Upper lobe of right lung (tissue), 1 donor: ENCODE measurements around the gene BMP7. TPM values are rescaled to one million over a fixed set of nuclear protein-coding genes. Genes with fewer than 3 reads are reported as not detected.
A peak's percentile ranks its signal among the peaks of the same experiment; 100 is the strongest.
"Not testable (repeated sequence)": the region's sequence is repeated elsewhere in the genome, so short reads cannot be mapped to it uniquely, and the experiment has no call there.

ENCODE experiments used
- ATAC-seq: fragments of 200-7000 bp; cut with Tn5 transposase; one replicate; pipeline ENCODE4 v1.9.1; 2020; ENCODE audit warnings: mild to moderate bottlenecking, moderate library complexity
- DNase-seq: peaks from one replicate; pipeline ENCODE4 v3.0.0-alpha.2; 2020
- H3K27ac ChIP-seq: fragments of 200-600 bp; one replicate; pipeline ENCODE4 v1.8.0; 2022
- H3K27me3 ChIP-seq: fragments of 200-600 bp; one replicate; pipeline ENCODE4 v1.8.0; 2022; ENCODE audit warnings: mild to moderate bottlenecking
- H3K36me3 ChIP-seq: fragments of 200-600 bp; one replicate; pipeline ENCODE4 v1.8.0; 2022
- H3K4me1 ChIP-seq: fragments of 200-600 bp; one replicate; pipeline ENCODE4 v1.8.0; 2022
- H3K4me3 ChIP-seq: fragments of 200-600 bp; one replicate; pipeline ENCODE4 v1.8.0; 2022; ENCODE audit warnings: mild to moderate bottlenecking
- H3K9me3 ChIP-seq: fragments of 200-600 bp; one replicate; pipeline ENCODE4 v1.8.0; 2022
- intact Hi-C: fragments of 100-400 bp; cut with DNase I; formaldehyde crosslinking; loops from one replicate; pipeline ENCODE4 v1.11.0; 2022
- total RNA-seq: library from RNA; stranded (reverse); fragmentation: NEBNext Ultra II Directional; extraction: Animal tissue kit (Norgen Biotek cat#: 25700); gene quantifications from one replicate; pipeline ENCODE4 v1.2.1, GENCODE V29; 2021
- TF ChIP-seq, protein P1 (sequence below): fragments of 200-600 bp; IDR thresholded peaks from one replicate; pipeline ENCODE4 v1.8.0; 2022; ENCODE audit warnings: antibody characterized with exemption
- donor health status: DM: no; HTN: yes; CAD: no; lungs with severe emphysema.

The BMP7 gene
- total RNA-seq, 1 donor from 2014 or later, result 1.2 TPM

DNA sequence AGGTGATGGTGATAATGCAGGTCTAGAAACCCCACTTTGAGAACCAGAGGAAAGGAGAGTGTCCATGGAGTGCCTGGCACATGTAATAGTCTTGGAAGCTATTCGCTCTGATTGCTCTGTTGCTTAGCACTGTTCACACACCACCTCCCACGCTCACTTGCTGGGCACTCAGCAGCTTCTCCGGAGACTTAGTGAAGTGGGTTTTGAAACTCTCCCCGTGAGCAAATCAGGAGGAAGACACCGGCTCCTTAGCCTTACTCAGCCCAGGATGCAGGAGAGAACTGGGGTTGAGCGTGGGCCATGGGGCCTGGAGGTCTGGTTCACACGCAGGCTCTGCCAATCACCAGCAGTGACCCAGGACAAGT, 22.2 kb downstream of the BMP7 start:
- intact Hi-C loops, result no loop called here
- Histone ChIP-seq H3K9me3 (no peaks in the 10 kb centered on the region), H3K27me3 (no peaks in the 10 kb centered on the region), H3K4me1 (no peaks in the 10 kb centered on the region), H3K36me3 (no peaks in the 10 kb centered on the region), H3K27ac (no peak overlapping the region), H3K4me3 (no peak overlapping the region)
- TF ChIP-seq, protein P1, sequence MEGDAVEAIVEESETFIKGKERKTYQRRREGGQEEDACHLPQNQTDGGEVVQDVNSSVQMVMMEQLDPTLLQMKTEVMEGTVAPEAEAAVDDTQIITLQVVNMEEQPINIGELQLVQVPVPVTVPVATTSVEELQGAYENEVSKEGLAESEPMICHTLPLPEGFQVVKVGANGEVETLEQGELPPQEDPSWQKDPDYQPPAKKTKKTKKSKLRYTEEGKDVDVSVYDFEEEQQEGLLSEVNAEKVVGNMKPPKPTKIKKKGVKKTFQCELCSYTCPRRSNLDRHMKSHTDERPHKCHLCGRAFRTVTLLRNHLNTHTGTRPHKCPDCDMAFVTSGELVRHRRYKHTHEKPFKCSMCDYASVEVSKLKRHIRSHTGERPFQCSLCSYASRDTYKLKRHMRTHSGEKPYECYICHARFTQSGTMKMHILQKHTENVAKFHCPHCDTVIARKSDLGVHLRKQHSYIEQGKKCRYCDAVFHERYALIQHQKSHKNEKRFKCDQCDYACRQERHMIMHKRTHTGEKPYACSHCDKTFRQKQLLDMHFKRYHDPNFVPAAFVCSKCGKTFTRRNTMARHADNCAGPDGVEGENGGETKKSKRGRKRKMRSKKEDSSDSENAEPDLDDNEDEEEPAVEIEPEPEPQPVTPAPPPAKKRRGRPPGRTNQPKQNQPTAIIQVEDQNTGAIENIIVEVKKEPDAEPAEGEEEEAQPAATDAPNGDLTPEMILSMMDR, result no peak
- ATAC-seq (no peak), DNase-seq (no peak)

DNA sequence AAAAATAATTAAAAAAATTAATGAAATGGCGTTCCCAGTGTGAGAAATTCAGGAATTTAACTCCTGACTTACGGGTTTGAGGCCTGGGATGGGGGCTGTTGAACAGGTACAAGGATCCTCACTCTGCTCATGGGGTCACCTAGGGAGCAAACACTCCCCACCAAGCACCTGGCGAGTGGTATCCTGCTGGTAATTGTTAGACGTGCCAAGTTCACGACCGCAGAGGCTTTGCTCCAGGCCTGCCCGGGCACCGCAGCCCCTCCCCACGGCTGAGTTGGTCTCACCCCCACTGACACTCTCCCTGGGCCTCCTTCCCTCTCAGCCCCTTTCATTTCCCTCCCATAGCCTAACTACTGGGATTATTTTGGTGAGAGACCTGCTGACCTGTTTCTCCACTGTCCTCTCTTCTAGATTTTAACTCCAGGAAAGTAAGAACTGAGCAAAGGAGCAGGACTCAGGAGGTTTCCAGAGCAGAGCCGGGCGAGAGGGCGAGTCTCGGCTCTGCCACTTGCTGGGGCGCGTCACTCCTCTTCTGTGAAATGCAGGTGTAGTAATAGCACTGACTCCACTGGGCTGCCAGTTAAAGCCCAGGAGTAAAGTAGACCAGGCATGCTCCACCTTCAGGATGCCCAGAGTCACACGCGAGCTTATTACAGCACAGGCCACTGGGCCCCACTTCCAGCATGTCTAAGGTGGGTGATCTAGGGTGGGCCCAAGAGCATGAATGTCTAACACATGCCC, 22.8 kb downstream of the BMP7 start:
- no peak for DNase-seq
- intact Hi-C loops, result no loop called here
- no peaks in the 10 kb centered on the region for H3K4me1 ChIP-seq
- H3K4me3 ChIP-seq, result no peak overlapping the region
- no peaks in the 10 kb centered on the region for H3K27me3 ChIP-seq
- peak; percentile 42 for ATAC-seq
- H3K9me3 ChIP-seq, result no peaks in the 10 kb centered on the region
- H3K27ac ChIP-seq, result no peak overlapping the region
- H3K36me3 ChIP-seq, result no peaks in the 10 kb centered on the region
- TF ChIP-seq, protein P1, result no peak

DNA sequence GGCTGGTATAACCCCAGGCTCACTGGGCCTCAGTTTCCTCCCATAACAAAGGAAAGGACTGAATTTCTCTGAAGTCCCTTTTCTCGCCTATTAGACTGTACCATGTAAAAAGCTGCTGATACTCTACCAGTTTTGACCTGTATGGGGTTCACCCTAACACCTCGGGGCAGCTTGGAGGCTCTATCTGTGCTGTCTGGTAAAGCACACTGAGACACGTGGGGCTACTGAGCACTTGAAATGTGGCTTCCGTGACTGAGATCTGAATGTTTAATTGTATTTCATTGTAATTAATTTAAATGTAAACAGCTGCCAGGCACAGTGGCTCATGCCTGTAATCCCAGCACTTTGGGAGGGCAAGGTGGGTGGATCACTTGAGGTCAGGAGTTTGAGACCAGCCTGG, 24.0 kb downstream of the BMP7 start:
- Histone ChIP-seq H3K36me3 (no peaks in the 10 kb centered on the region), H3K9me3 (no peaks in the 10 kb centered on the region), H3K4me1 (no peaks in the 10 kb centered on the region), H3K4me3 (no peak overlapping the region), H3K27me3 (no peaks in the 10 kb centered on the region), H3K27ac (no peak overlapping the region)
- DNase-seq (no peak), ATAC-seq (no peak)
- intact Hi-C loops, result no loop called here
- TF ChIP-seq, protein P1, result no peak

DNA sequence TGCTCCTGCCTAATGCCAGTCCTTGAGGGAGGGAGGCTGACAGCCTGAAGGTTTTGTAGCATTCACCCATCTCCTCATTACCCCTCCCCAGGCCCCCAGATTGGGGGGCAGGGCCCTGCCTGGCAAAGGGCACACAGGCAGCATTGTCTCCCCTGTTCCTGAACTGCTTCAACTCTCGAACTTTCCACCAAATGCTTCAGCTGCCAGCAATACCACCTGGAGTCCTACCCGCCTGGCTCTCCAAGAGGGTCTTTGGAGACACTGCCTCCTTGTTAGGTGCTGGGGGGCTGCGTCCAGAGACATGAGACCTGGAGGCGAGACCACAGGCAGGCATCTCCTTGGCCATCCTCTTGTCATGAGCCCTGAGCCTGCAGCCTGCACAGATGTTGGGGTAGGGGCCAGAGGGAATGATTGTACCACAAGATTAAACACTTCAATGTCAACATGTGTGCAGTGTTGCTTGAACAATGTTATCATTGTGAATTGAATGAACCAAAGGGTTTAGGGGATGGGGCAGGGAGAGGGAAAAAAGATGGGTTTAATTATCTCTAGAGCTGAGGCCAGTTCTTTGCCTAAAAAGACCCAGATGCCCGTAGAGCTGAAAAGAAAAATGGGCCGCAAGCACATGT, 25.0 kb downstream of the BMP7 start:
- no peaks in the 10 kb centered on the region for H3K9me3 ChIP-seq
- H3K36me3 ChIP-seq, result no peaks in the 10 kb centered on the region
- TF ChIP-seq, protein P1, result no peak
- H3K27me3 ChIP-seq, result no peaks in the 10 kb centered on the region
- H3K27ac ChIP-seq, result no peak overlapping the region
- H3K4me3 ChIP-seq, result no peak overlapping the region
- DNase-seq, result no peak
- intact Hi-C loops, result no loop called here
- no peaks in the 10 kb centered on the region for H3K4me1 ChIP-seq
- no peak for ATAC-seq

DNA sequence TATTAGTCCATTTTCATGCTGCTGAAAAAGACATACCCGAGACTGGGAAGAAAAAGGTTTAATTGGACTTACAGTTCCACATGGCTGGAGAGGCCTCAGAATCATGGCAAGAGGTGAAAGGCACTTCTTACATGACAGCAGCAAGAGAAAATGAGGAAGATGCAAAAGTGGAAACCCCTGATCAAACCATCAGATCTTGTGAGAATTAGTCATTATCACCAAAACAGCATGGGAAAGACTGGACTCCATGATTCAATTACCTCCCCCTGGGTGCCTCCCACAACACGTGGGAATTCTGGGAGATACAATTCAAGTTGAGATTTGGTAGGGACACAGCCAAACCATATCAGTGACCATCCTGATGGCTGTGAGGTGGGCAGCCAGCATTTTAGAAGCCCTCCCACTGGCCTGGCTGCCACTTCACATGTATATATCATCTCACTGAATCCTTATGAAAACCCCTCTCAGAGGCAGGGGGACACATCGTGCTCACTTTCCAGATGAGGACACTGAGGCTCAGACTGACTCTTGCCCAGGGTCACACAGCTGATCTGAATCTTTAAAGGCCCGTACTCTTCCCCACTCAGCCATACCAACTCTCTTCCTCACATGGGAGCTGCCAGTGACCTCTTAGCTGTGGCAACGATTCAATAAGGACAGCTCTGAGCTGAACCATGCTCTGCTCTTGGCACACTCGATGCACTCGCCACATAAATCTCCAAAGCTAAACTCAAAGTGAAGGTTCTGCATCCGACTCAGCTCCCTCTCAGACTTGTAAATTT, 25.7 kb downstream of the BMP7 start:
- intact Hi-C loops, result no loop called here
- Histone ChIP-seq H3K27ac (no peak overlapping the region), H3K36me3 (no peaks in the 10 kb centered on the region), H3K9me3 (no peaks in the 10 kb centered on the region), H3K27me3 (no peaks in the 10 kb centered on the region), H3K4me3 (no peak overlapping the region), H3K4me1 (no peaks in the 10 kb centered on the region)
- TF ChIP-seq, protein P1, result no peak
- DNase-seq (no peak), ATAC-seq (no peak)

DNA sequence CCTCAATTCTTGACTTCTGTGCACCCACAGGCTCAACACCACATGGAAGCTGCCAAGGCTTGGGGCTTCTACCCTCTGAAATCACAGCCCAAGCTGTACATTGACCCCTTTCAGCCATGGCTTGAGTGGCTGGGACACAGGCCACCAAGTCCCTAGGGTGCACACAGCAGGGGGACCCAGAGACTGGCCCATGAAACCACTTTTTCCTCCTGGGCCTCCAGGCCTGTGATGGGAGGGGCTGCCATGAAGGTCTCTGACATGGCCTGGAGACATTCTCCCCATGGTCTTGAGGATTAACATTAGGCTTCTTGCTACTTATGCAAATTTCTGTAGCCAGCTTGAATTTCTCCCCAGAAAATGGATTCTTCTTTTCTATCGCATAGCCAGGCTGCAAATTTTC, 26.7 kb downstream of the BMP7 start:
- ATAC-seq, H3K27me3 ChIP-seq, H3K9me3 ChIP-seq, H3K36me3 ChIP-seq, H3K4me1 ChIP-seq, intact Hi-C loops, H3K4me3 ChIP-seq, H3K27ac ChIP-seq, DNase-seq: not testable (repeated sequence)

DNA sequence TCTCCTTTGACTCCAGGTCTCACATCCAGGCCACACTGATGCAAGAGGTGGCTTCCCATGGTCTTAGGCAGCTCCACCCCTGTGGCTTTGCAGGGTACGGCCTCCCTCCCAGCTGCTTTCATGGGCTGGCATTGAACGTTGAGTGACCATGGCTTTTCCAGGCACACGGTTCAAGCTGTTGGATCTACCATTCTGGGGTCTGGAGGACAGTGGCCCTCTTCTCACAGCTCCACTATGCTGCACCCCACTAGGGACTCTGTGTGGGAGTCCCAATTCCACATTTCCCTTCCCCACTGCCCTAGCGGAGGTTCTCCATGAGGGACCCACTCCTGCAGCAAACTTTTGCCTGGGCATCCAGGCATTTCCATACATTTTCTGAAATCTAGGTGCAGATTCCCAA, 27.1 kb downstream of the BMP7 start:
- H3K36me3 ChIP-seq, H3K27me3 ChIP-seq, ATAC-seq, DNase-seq, H3K4me1 ChIP-seq, H3K27ac ChIP-seq, intact Hi-C loops, H3K9me3 ChIP-seq, H3K4me3 ChIP-seq: not testable (repeated sequence)
